Coronary artery (tissue), 2 donors: Measurements from ENCODE around the gene NPBWR2.

Experiments
- DNase-seq: peaks from one replicate; pipeline ENCODE4 v3.0.0-alpha.2; 2017; ENCODE audit warnings: low spot score
- H3K27ac ChIP-seq, 2 donors: fragments of 200-600 bp; sonication (generic); one replicate each; pipeline ENCODE4 v1.5.1; 2016 to 2019
- H3K4me3 ChIP-seq: fragments of 200-600 bp; sonication (generic); 2 replicates; pipeline ENCODE4 v1.5.1; 2016; ENCODE audit warnings: mild to moderate bottlenecking, moderate library complexity
- TF ChIP-seq, protein P1 (sequence below): fragments of 200-600 bp; sonication (generic); IDR thresholded peaks from one replicate; pipeline ENCODE4 v1.5.1; 2019; ENCODE audit warnings: antibody characterized with exemption

The NPBWR2 gene

DNA sequence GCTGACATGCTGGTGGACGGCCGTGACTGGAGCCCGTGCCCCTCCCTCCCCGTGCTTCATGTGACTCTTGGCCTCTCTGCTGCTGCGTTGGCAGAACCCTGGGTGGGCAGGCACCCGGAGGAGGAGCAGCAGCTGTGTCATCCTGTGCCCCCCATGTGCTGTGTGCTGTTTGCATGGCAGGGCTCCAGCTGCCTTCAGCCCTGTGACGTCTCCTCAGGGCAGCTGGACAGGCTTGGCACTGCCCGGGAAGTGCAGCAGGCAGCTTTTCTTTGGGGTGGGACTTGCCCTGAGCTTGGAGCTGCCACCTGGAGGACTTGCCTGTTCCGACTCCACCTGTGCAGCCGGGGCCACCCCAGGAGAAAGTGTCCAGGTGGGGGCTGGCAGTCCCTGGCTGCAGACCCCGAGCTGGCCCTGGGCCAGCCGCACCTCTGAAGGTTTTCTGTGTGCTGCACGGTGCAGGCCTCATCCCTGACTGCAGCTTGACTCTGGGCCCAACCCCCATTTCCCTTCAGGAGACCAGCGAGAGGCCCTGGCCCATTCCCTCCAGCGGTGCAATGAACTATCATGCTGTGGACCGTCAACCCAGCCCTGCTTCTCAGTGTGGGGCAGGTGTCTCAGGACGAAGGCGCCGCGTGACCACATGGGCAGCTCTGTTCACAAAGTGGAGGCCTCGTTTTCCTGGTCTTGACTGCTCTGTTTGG, 8.1 kb downstream of the NPBWR2 start:
- Histone ChIP-seq H3K27ac (no peak overlapping the region), H3K4me3 (no peak overlapping the region)
- TF ChIP-seq, protein P1, sequence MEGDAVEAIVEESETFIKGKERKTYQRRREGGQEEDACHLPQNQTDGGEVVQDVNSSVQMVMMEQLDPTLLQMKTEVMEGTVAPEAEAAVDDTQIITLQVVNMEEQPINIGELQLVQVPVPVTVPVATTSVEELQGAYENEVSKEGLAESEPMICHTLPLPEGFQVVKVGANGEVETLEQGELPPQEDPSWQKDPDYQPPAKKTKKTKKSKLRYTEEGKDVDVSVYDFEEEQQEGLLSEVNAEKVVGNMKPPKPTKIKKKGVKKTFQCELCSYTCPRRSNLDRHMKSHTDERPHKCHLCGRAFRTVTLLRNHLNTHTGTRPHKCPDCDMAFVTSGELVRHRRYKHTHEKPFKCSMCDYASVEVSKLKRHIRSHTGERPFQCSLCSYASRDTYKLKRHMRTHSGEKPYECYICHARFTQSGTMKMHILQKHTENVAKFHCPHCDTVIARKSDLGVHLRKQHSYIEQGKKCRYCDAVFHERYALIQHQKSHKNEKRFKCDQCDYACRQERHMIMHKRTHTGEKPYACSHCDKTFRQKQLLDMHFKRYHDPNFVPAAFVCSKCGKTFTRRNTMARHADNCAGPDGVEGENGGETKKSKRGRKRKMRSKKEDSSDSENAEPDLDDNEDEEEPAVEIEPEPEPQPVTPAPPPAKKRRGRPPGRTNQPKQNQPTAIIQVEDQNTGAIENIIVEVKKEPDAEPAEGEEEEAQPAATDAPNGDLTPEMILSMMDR, result no peak
- no peak for DNase-seq

DNA sequence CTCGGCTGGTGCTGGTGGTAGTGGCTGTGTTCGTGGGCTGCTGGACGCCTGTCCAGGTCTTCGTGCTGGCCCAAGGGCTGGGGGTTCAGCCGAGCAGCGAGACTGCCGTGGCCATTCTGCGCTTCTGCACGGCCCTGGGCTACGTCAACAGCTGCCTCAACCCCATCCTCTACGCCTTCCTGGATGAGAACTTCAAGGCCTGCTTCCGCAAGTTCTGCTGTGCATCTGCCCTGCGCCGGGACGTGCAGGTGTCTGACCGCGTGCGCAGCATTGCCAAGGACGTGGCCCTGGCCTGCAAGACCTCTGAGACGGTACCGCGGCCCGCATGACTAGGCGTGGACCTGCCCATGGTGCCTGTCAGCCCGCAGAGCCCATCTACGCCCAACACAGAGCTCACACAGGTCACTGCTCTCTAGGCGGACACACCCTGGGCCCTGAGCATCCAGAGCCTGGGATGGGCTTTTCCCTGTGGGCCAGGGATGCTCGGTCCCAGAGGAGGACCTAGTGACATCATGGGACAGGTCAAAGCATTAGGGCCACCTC, 8.8 kb downstream of the NPBWR2 start:
- no peak for DNase-seq
- no peak overlapping the region for H3K27ac ChIP-seq

DNA sequence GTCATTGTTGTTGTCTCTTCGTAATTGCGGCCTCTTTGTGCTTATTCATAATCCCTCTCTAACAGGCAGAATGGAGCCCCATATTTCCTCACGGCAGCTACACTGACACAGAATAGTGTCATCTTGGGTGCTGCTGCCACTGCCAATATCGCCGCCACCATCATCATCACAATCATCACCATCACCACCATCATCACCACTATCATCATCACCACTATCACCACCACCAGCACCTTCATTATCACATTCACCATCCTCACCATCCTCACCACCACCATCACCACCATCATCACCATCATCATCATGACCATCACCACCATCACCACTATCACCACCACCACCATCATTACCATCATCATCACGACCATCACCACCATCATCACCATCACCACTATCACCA, 10.8 kb downstream of the NPBWR2 start:
- no peak for DNase-seq
- TF ChIP-seq, protein P1, result no peak

More for the DNA sequence above, 8.8 kb downstream of the NPBWR2 start:
- no peak overlapping the region for H3K4me3 ChIP-seq
- TF ChIP-seq, protein P1, result no peak

DNA sequence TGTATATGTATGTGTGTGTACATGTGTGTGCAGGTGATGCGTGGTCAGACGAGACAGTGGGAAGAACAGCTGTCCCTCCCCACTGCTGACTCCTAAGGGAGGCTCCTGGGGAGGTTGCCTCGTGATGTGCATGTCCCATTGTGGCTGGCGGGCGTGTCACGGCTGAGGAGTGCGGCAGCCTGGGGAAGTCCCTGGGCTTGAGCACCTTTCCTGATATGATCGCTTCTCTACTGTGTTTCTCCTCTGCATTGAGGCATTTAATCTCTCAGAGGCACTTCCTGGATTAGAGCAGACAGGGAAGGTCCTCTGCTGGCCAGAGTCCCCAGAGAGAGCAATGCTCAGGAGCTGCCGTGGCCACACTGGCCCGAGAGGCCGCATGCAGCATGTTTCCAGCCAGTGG, 11.4 kb downstream of the NPBWR2 start:
- H3K4me3 ChIP-seq, result no peak overlapping the region
- TF ChIP-seq, protein P1, result no peak
- no peak overlapping the region for H3K27ac ChIP-seq
- no peak for DNase-seq

More for the DNA sequence above, 10.8 kb downstream of the NPBWR2 start:
- H3K27ac ChIP-seq, result no peak overlapping the region
- H3K4me3 ChIP-seq, result no peak overlapping the region

DNA sequence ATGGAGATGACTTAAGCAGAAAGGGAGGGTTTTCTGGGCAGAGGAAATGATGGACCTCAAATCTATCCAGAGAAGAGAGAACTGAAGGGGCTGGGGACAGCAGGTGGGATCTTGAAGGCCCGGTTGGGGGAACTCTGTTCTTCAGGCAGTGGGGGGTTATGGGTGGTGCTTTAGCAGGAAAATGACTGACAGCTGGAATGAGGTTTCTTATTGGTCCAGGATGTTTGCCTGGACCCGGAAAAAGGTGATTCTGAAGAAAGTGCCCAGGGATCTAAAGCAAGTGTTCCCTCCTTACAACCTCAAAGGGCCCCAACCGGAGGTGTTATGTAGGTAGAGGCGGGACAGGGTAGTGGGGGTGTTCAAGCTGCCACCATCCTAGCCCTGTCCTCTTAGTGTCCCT, 11.9 kb downstream of the NPBWR2 start:
- TF ChIP-seq, protein P1, result no peak
- H3K4me3 ChIP-seq, result no peak overlapping the region
- H3K27ac ChIP-seq, result no peak overlapping the region
- no peak for DNase-seq

DNA sequence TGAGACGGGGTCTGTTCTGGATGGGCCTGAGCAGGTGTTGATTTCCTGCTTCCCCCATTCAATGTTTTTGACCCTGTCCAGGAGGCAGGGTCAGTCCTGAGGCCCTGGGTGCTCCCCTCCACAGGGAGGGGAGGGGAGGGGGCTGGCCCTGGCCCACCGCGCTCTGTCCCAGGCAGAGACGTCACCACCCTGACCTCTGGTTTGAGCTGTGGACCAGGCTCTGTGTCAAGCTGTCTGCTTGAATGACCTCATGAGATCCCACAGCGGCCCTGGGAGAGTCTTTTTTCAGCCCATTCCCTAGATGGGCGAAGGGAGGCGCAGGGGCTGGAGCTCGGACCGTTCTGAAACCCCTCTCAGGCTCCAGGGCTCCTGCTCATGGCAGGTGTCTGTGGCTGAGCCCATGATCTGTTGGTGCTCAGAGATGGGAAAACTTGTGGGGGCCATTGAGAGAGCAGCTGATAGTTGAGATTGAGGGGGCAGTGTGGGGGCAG, 14.3 kb downstream of the NPBWR2 start:
- no peak overlapping the region for H3K4me3 ChIP-seq
- no peak for DNase-seq

More for the DNA sequence above, 14.3 kb downstream of the NPBWR2 start:
- H3K27ac ChIP-seq, result no peak overlapping the region
- TF ChIP-seq, protein P1, result no peak
